H1 (cell line): Measurements from ENCODE around the gene IL21R. TPM values are rescaled to one million over a fixed set of nuclear protein-coding genes. Genes with fewer than 3 reads are reported as not detected.

Experiments
- CTCF ChIA-PET: fragments of 300-600 bp; sonication (Branson Sonifier 250); formaldehyde crosslinking; loops from one replicate; lab custom pipeline; 2021; ENCODE audit not compliant: partially characterized antibody; lab: Charles Lee
- POLR2A ChIA-PET: fragments of 300-600 bp; sonication (Branson Sonifier 250); formaldehyde crosslinking; loops from one replicate; lab custom pipeline; 2021; ENCODE audit warnings: inconsistent platforms; ENCODE audit not compliant: partially characterized antibody; lab: Charles Lee
- DNase-seq, 2 experiments: peaks; one replicate each; pipeline versions ENCODE4 v3.0.0 to v3.0.0-alpha.2; 2010 to 2022; ENCODE audit warnings: low spot score in 2 of 2, low read depth in 1 of 2, mixed read lengths in 1 of 2
- FAIRE-seq: peaks from 2 replicates; lab custom pipeline; 2011; peaks lifted over from hg19 to GRCh38; lab: Jason Lieb, UNC
- H2AFZ ChIP-seq: 2 replicates; pipeline ENCODE4 v1.8.1; 2012; ENCODE audit warnings: low read length, inconsistent platforms
- H2AK5ac ChIP-seq: 2 replicates; pipeline ENCODE4 v1.6.1; 2013; ENCODE audit warnings: low read depth, low read length
- H2BK120ac ChIP-seq: replicated peaks from 2 replicates; pipeline ENCODE3; 2013; ENCODE audit warnings: low read depth, low read length, inconsistent platforms
- H2BK12ac ChIP-seq: 2 replicates; pipeline ENCODE4 v1.6.1; 2013; ENCODE audit warnings: low read depth, low read length
- H2BK15ac ChIP-seq: 2 replicates; pipeline ENCODE4 v1.6.1; 2013; ENCODE audit warnings: low read length
- H2BK20ac ChIP-seq: 2 replicates; pipeline ENCODE4 v1.6.1; 2013; ENCODE audit warnings: low read length
- H2BK5ac ChIP-seq: 2 replicates; pipeline ENCODE4 v1.6.1; 2013; ENCODE audit warnings: low read depth, low read length
- H3K14ac ChIP-seq: 2 replicates; pipeline ENCODE4 v1.6.1; 2013; ENCODE audit warnings: inconsistent platforms; ENCODE audit not compliant: insufficient read length
- H3K18ac ChIP-seq: 2 replicates; pipeline ENCODE4 v1.6.1; 2013; ENCODE audit warnings: low read length; ENCODE audit errors: extremely low read depth
- H3K23ac ChIP-seq: 2 replicates; pipeline ENCODE4 v1.6.1; 2013; ENCODE audit warnings: inconsistent platforms; ENCODE audit not compliant: insufficient read length
- H3K23me2 ChIP-seq: 2 replicates; pipeline ENCODE4 v1.6.1; 2013; ENCODE audit warnings: low read depth, low read length
- H3K27ac ChIP-seq: 2 replicates; pipeline ENCODE4 v1.6.1; 2011; ENCODE audit warnings: low read depth, low read length, inconsistent platforms
- H3K27me3 ChIP-seq, 4 experiments: replicated peaks in 1 of 4; 1 replicate in 1 of 4; 2 replicates in 3 of 4; pipeline versions ENCODE4 v1.6.1 to v1.8.1; 2011 to 2013; ENCODE audit warnings: low read length in 3 of 4, mild to moderate bottlenecking in 3 of 4, inconsistent platforms in 2 of 4, mixed read lengths in 2 of 4, moderate library complexity in 1 of 4; ENCODE audit not compliant: control insufficient read depth in 3 of 4, insufficient read depth in 3 of 4; ENCODE audit errors: extremely low read depth in 1 of 4
- H3K36me3 ChIP-seq, 4 experiments: 2 replicates each; pipeline versions ENCODE4 v1.6.1 to v1.8.1; 2011 to 2013; ENCODE audit warnings: mild to moderate bottlenecking in 4 of 4, low read length in 3 of 4, moderate library complexity in 2 of 4, control low read depth in 1 of 4, inconsistent platforms in 1 of 4; ENCODE audit not compliant: insufficient read depth in 4 of 4, control insufficient read depth in 2 of 4
- H3K4ac ChIP-seq: replicated peaks from 2 replicates; pipeline ENCODE3; 2013; ENCODE audit warnings: low read length, low read depth, mixed read lengths, inconsistent platforms; ENCODE audit not compliant: insufficient read length
- H3K4me1 ChIP-seq, 4 experiments: replicated peaks in 1 of 4; 1 replicate in 1 of 4; 2 replicates in 3 of 4; pipeline versions ENCODE4 v1.6.1 to v1.8.1; 2011 to 2013; ENCODE audit warnings: low read length in 3 of 4, inconsistent platforms in 2 of 4, mixed read lengths in 1 of 4; ENCODE audit not compliant: insufficient read depth in 4 of 4, control insufficient read depth in 3 of 4
- H3K4me2 ChIP-seq, 2 experiments: 2 replicates each; pipeline versions ENCODE4 v1.6.1 to v1.8.1; 2011 to 2013; ENCODE audit warnings: low read depth in 2 of 2, low read length in 2 of 2, control low read depth in 1 of 2, inconsistent platforms in 1 of 2, mild to moderate bottlenecking in 1 of 2; ENCODE audit not compliant: insufficient read depth in 1 of 2
- H3K4me3 ChIP-seq, 4 experiments: fragments of 200-600, 300-600 bp in 1 of 4; sonication (generic), shearing (Covaris generic), sonication (Bioruptor Twin) in 1 of 4; 2 replicates each; pipeline versions ENCODE4 v1.5.1 to v1.8.1; 2011 to 2016; ENCODE audit warnings: low read length in 4 of 4, low read depth in 3 of 4, control low read depth in 2 of 4, inconsistent platforms in 2 of 4, mild to moderate bottlenecking in 2 of 4, mixed read lengths in 1 of 4, moderate library complexity in 1 of 4; ENCODE audit not compliant: insufficient read depth in 2 of 4; ENCODE audit errors: extremely low read depth in 1 of 4
- H3K56ac ChIP-seq: replicated peaks from 2 replicates; pipeline ENCODE3; 2013; ENCODE audit warnings: low read depth, mild to moderate bottlenecking, mixed read lengths, low read length, inconsistent platforms; ENCODE audit not compliant: insufficient read length
- H3K79me1 ChIP-seq: 2 replicates; pipeline ENCODE4 v1.6.1; 2013; ENCODE audit warnings: low read depth, low read length, control low read depth
- H3K79me2 ChIP-seq, 2 experiments: 2 replicates each; pipeline versions ENCODE4 v1.6.1 to v1.8.1; 2012 to 2013; ENCODE audit warnings: low read length in 2 of 2, mild to moderate bottlenecking in 2 of 2, inconsistent platforms in 1 of 2; ENCODE audit not compliant: insufficient read depth in 2 of 2, control insufficient read depth in 1 of 2
- H3K9ac ChIP-seq, 4 experiments: replicated peaks in 1 of 4; 1 replicate in 1 of 4; 2 replicates in 3 of 4; pipeline versions ENCODE4 v1.6.1 to v1.8.1; 2011 to 2013; ENCODE audit warnings: low read depth in 3 of 4, low read length in 3 of 4, control low read depth in 2 of 4, mild to moderate bottlenecking in 2 of 4, moderate library complexity in 2 of 4, inconsistent platforms in 1 of 4; ENCODE audit errors: extremely low read depth in 1 of 4
- H3K9me3 ChIP-seq, 2 experiments: 2 replicates each; pipeline versions ENCODE4 v1.6.1 to v1.8.1; 2012 to 2013; ENCODE audit warnings: mild to moderate bottlenecking in 2 of 2, moderate library complexity in 2 of 2, control low read depth in 1 of 2, inconsistent platforms in 1 of 2, low read depth in 1 of 2, low read length in 1 of 2, mixed read lengths in 1 of 2; ENCODE audit not compliant: insufficient read depth in 2 of 2
- H4K20me1 ChIP-seq, 2 experiments: replicated peaks in 1 of 2; 2 replicates each; pipeline versions ENCODE3 to v1.8.1; 2011 to 2013; ENCODE audit warnings: inconsistent platforms in 2 of 2, low read length in 2 of 2, mild to moderate bottlenecking in 1 of 2; ENCODE audit not compliant: insufficient read depth in 2 of 2, control insufficient read depth in 1 of 2
- H4K5ac ChIP-seq: 2 replicates; pipeline ENCODE4 v1.6.1; 2013; ENCODE audit warnings: low read length, low read depth, mixed read lengths, inconsistent platforms; ENCODE audit not compliant: insufficient read length
- H4K8ac ChIP-seq: 2 replicates; pipeline ENCODE4 v1.8.0; 2013; ENCODE audit warnings: mild to moderate bottlenecking, moderate library complexity, low read length, inconsistent platforms; ENCODE audit not compliant: insufficient read depth; ENCODE audit errors: extremely low read depth
- H4K91ac ChIP-seq: replicated peaks from 2 replicates; pipeline ENCODE3; 2013; ENCODE audit warnings: low read length, mixed read lengths, inconsistent platforms; ENCODE audit not compliant: insufficient read length
- BCL11A ChIP-seq, 2 experiments: IDR thresholded peaks; one replicate each; pipeline ENCODE4 v1.6.1; 2011; ENCODE audit warnings: low read depth in 2 of 2, low read length in 2 of 2, mild to moderate bottlenecking in 2 of 2
- CREB1 ChIP-seq: IDR thresholded peaks from 2 replicates; pipeline ENCODE4 v1.6.1; 2012; ENCODE audit warnings: inconsistent platforms
- CTBP2 ChIP-seq: IDR thresholded peaks from 2 replicates; pipeline ENCODE4 v1.7.0; 2011; ENCODE audit warnings: borderline replicate concordance, mild to moderate bottlenecking, moderate library complexity, mixed read lengths, low read length; ENCODE audit not compliant: insufficient read depth, insufficient read length
- EZH2 ChIP-seq: fragments of 200-600 bp; sonication (generic); IDR thresholded peaks from 2 replicates; pipeline ENCODE4 v1.7.1; 2012; ENCODE audit warnings: low read depth, mild to moderate bottlenecking, moderate library complexity, low read length, inconsistent platforms; ENCODE audit not compliant: severe bottlenecking
- FOSL1 ChIP-seq: IDR thresholded peaks from 2 replicates; pipeline ENCODE4 v1.6.1; 2011; ENCODE audit warnings: mild to moderate bottlenecking, low read depth, low read length, moderate library complexity; ENCODE audit not compliant: insufficient read depth
- JUND ChIP-seq: IDR thresholded peaks from 2 replicates; pipeline ENCODE4 v1.6.1; 2011; ENCODE audit warnings: mild to moderate bottlenecking, improper control_type of control experiment, low read length
- MAFK ChIP-seq: IDR thresholded peaks from 2 replicates; pipeline ENCODE4 v1.6.1; 2012; ENCODE audit warnings: low read depth, mild to moderate bottlenecking, improper control_type of control experiment, low read length
- NANOG ChIP-seq: IDR thresholded peaks from 2 replicates; pipeline ENCODE4 v1.6.1; 2011; ENCODE audit warnings: low read length, low read depth, mild to moderate bottlenecking, inconsistent platforms; ENCODE audit not compliant: insufficient read depth, poor library complexity, severe bottlenecking
- NRF1 ChIP-seq: IDR thresholded peaks from 2 replicates; pipeline ENCODE4 v1.6.1; 2011; ENCODE audit warnings: mild to moderate bottlenecking, low read depth, low read length, improper control_type of control experiment
- RFX5 ChIP-seq: IDR thresholded peaks from 2 replicates; pipeline ENCODE4 v1.6.1; 2011; ENCODE audit warnings: low read depth, low read length, improper control_type of control experiment, borderline replicate concordance
- SIRT6 ChIP-seq: IDR thresholded peaks from one replicate; pipeline ENCODE4 v1.7.1; 2012; ENCODE audit warnings: low read length, inconsistent platforms
- WGBS, 2 experiments: shearing (Covaris generic) in 1 of 2; methylation state at CpG; one replicate each; pipeline versions ENCODE4 v1.1.6 to v1.1.7; 2013 to 2015; ENCODE audit warnings: low lambda C conversion rate in 2 of 2, mixed read lengths in 2 of 2, inconsistent platforms in 1 of 2, low coverage in 1 of 2, missing lambda C conversion rate in 1 of 2; ENCODE audit not compliant: insufficient replicate concordance in 2 of 2, insufficient coverage in 1 of 2, insufficient read length in 1 of 2; ENCODE audit errors: extremely low coverage in 1 of 2, missing lambda C conversion rate in 1 of 2; 5-methylcytosine and 5-hydroxymethylcytosine counted together
- polyA plus RNA-seq, 7 experiments: library from polyadenylated mRNA; depleted of rRNA in 3 of 7; stranded (reverse) in 5 of 7; unstranded in 2 of 7; fragments of >200 nt in 5 of 7; fragments of 200-250 nt in 2 of 7; gene quantifications; 1 replicate in 5 of 7; 2 replicates in 1 of 7; 4 replicates in 1 of 7; pipeline versions ENCODE4 v1.2.1 to v1.2.3, GENCODE V29; 2011 to 2013; ENCODE audit warnings: missing spikeins in 2 of 7, mixed read lengths in 2 of 7
- total RNA-seq: library from RNA; stranded (reverse); fragmentation: NEBNext Ultra II Directional; extraction: Animal tissue kit (Norgen Biotek cat#: 25700); gene quantifications from 2 replicates; pipeline ENCODE4 v1.2.1, GENCODE V29; 2021
- TF ChIP-seq, protein P1 (sequence below), 3 experiments: IDR thresholded peaks; 1 replicate in 2 of 3; 2 replicates in 1 of 3; pipeline versions ENCODE4 v1.5.1 to v1.6.1; 2011; ENCODE audit warnings: low read length in 3 of 3, mild to moderate bottlenecking in 3 of 3, inconsistent platforms in 2 of 3, low read depth in 1 of 3, moderate library complexity in 1 of 3; ENCODE audit not compliant: insufficient read depth in 1 of 3; ENCODE audit errors: control extremely low read depth in 1 of 3

Gene IL21R
- total and polyA plus RNA-seq, 2 of the 8 experiments (the other 6 are each of a cell fraction or from before 2014, with no cell fraction given) = 0.34 to 0.70 TPM

DNA sequence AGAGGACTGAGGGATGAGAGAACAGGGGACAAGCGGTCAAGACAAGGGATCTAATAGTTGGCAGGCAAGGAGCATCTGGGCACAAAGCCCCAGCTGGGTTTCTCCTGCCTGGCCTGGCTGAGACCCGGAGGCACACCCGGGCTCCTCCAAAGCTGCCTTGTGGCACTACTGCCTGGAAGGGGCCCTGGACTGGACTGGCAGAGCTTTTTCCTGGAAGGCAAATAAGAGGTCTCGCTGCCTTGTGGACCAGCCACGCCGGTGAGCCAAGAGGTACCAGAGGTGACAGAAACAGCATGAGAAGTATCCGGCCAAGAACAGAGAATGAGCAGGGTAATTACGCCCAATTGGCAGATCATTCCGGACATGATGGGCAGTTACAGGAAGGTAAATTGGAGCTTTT lies 83.2 kb downstream of the IL21R start:
- H3K18ac ChIP-seq = no peak overlapping the region
- no peak overlapping the region for H2AK5ac ChIP-seq
- no peaks in the 10 kb centered on the region for H3K27me3 ChIP-seq
- H3K4me3 ChIP-seq = no peak overlapping the region
- H2BK20ac ChIP-seq = no peak overlapping the region
- ChIA-PET CTCF (interaction anchor here (1.5 to 1.9 kb wide), 2 partner anchors 23 to 31 kb away, joined by 3 to 7 read pairs; no protein-coding TSS in a partner anchor), POLR2A (no interaction called here)
- H3K27ac ChIP-seq = no peak overlapping the region
- H4K8ac ChIP-seq = no peak overlapping the region
- H3K9ac ChIP-seq = no peak overlapping the region
- no peak overlapping the region for H2BK120ac ChIP-seq
- no peaks in the 10 kb centered on the region for H3K9me3 ChIP-seq
- WGBS, 2 experiments = 96% methylated on average over 9 of the region's 9 CpGs; no CpG with 5 or more reads in 1 of the 2 experiments
- H3K79me2 ChIP-seq = no peaks in the 10 kb centered on the region
- DNase-seq (no peak), FAIRE-seq (no peak)
- no peak overlapping the region for H3K23ac ChIP-seq
- no peak overlapping the region for H2BK12ac ChIP-seq
- H3K56ac ChIP-seq = no peak overlapping the region
- no peak overlapping the region for H4K91ac ChIP-seq
- H3K4me1 ChIP-seq = no peaks in the 10 kb centered on the region
- H3K4ac ChIP-seq = no peak overlapping the region
- H2AFZ ChIP-seq = no peak overlapping the region
- peaks cover 59 to 96% (median 86%) of the 10 kb centered on the region in 4 experiments for H3K36me3 ChIP-seq
- no peak overlapping the region for H4K5ac ChIP-seq
- H2BK5ac ChIP-seq = no peak overlapping the region
- H4K20me1 ChIP-seq = peaks cover 6 to 13% of the 10 kb centered on the region in 2 experiments
- H3K79me1 ChIP-seq = no peaks in the 10 kb centered on the region; the same call in 1 of the 2 replicates
- H3K4me2 ChIP-seq = no peak overlapping the region
- no peaks in the 10 kb centered on the region for H3K23me2 ChIP-seq
- no peak overlapping the region for H2BK15ac ChIP-seq
- H3K14ac ChIP-seq = no peak overlapping the region
- TF ChIP-seq SIRT6 (no peak), FOSL1 (no peak), CTBP2 (no peak), CREB1 (no peak), NRF1 (no peak), BCL11A (IDR thresholded peaks at IDR 0.05; ENCODE audit: low read depth in 2 of 2, low read length in 2 of 2) (no peak), NANOG (no peak), EZH2 (no peak), MAFK (no peak), RFX5 (no peak), JUND (no peak)
- TF ChIP-seq, protein P1, sequence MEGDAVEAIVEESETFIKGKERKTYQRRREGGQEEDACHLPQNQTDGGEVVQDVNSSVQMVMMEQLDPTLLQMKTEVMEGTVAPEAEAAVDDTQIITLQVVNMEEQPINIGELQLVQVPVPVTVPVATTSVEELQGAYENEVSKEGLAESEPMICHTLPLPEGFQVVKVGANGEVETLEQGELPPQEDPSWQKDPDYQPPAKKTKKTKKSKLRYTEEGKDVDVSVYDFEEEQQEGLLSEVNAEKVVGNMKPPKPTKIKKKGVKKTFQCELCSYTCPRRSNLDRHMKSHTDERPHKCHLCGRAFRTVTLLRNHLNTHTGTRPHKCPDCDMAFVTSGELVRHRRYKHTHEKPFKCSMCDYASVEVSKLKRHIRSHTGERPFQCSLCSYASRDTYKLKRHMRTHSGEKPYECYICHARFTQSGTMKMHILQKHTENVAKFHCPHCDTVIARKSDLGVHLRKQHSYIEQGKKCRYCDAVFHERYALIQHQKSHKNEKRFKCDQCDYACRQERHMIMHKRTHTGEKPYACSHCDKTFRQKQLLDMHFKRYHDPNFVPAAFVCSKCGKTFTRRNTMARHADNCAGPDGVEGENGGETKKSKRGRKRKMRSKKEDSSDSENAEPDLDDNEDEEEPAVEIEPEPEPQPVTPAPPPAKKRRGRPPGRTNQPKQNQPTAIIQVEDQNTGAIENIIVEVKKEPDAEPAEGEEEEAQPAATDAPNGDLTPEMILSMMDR (IDR thresholded peaks at IDR 0.05; ENCODE audit: control extremely low read depth in 1 of 3, insufficient read depth in 1 of 3, low read depth in 1 of 3, low read length in 3 of 3) = no peak
